ENCODE results near the gene TAF15.

Gene TAF15

DNA sequence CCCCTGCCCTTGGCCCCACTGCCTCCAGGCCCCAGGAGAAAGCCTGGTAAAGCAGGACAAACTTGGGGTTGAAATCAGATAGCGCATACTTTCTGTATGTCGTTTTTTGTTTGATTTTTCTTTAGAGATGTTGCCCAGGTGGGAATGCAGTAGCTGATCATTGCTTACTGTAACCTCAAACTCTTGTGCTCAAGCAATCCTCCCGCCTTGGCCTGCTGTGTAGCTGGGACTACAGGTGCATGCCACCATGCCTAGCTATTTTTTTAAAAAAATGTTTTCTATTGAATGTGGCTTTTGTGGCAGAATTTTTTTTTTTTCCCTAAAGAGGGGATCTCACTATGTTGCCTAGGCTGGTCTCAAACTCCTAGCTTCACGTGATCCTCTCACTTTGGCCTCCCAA is 82.0 kb downstream of the TAF15 start:
- Histone ChIP-seq H3K4me3 (ENCODE audit: low read length) (no peak overlapping the region), H3K79me2 (ENCODE audit: control insufficient read depth, low read length) (no peaks in the 10 kb centered on the region), H3K4me1 (ENCODE audit: control insufficient read depth, low read length) (no peaks in the 10 kb centered on the region), H3K27me3 (ENCODE audit: control insufficient read depth, low read length) (no peaks in the 10 kb centered on the region), H3K4me2 (ENCODE audit: low read length) (no peak overlapping the region), H3K9me3 (ENCODE audit: control insufficient read depth, insufficient read depth, low read length) (no peaks in the 10 kb centered on the region), H3K36me3 (ENCODE audit: control insufficient read depth, low read length) (no peaks in the 10 kb centered on the region), H3K9me2 (replicated peaks; ENCODE audit: control insufficient read depth, low read length) (no peaks in the 10 kb centered on the region), H3K27ac (ENCODE audit: low read depth, low read length) (no peak overlapping the region), H4K20me1 (ENCODE audit: control insufficient read depth, insufficient read depth, low read depth, low read length) (peaks cover 2% of the 10 kb centered on the region; the same call in 1 of the 2 replicates), H3F3A (ENCODE audit: control insufficient read depth, insufficient read depth) (no peaks in the 10 kb centered on the region)
- no peak for TF ChIP-seq EZH2phosphoT487 (IDR thresholded peaks at IDR 0.05; ENCODE audit: borderline replicate concordance, low read length)
- TF ChIP-seq, protein P1, sequence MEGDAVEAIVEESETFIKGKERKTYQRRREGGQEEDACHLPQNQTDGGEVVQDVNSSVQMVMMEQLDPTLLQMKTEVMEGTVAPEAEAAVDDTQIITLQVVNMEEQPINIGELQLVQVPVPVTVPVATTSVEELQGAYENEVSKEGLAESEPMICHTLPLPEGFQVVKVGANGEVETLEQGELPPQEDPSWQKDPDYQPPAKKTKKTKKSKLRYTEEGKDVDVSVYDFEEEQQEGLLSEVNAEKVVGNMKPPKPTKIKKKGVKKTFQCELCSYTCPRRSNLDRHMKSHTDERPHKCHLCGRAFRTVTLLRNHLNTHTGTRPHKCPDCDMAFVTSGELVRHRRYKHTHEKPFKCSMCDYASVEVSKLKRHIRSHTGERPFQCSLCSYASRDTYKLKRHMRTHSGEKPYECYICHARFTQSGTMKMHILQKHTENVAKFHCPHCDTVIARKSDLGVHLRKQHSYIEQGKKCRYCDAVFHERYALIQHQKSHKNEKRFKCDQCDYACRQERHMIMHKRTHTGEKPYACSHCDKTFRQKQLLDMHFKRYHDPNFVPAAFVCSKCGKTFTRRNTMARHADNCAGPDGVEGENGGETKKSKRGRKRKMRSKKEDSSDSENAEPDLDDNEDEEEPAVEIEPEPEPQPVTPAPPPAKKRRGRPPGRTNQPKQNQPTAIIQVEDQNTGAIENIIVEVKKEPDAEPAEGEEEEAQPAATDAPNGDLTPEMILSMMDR (IDR thresholded peaks at IDR 0.05; ENCODE audit: low read depth, low read length, poor library complexity, severe bottlenecking): no peak

- H3K36me3 ChIP-seq (ENCODE audit: control insufficient read depth, low read length): no peaks in the 10 kb centered on the region
- no peaks in the 10 kb centered on the region for H3K9me3 ChIP-seq (ENCODE audit: control insufficient read depth, insufficient read depth, low read length)
- no peak overlapping the region for H3K4me3 ChIP-seq (ENCODE audit: low read length)
- H3K9me2 ChIP-seq (replicated peaks; ENCODE audit: control insufficient read depth, low read length): no peaks in the 10 kb centered on the region
- H3K27ac ChIP-seq (ENCODE audit: low read depth, low read length): no peak overlapping the region
- peaks cover 2% of the 10 kb centered on the region; the same call in 1 of the 2 replicates for H4K20me1 ChIP-seq (ENCODE audit: control insufficient read depth, insufficient read depth, low read depth, low read length)
- no peaks in the 10 kb centered on the region for H3K4me1 ChIP-seq (ENCODE audit: control insufficient read depth, low read length)
- no peaks in the 10 kb centered on the region for H3F3A ChIP-seq (ENCODE audit: control insufficient read depth, insufficient read depth)
- no peaks in the 10 kb centered on the region for H3K27me3 ChIP-seq (ENCODE audit: control insufficient read depth, low read length)
- TF ChIP-seq, protein P1 (IDR thresholded peaks at IDR 0.05; ENCODE audit: low read depth, low read length, poor library complexity, severe bottlenecking): no peak
- no peak for TF ChIP-seq EZH2phosphoT487 (IDR thresholded peaks at IDR 0.05; ENCODE audit: borderline replicate concordance, low read length)
- no peak overlapping the region for H3K4me2 ChIP-seq (ENCODE audit: low read length)
- no peaks in the 10 kb centered on the region for H3K79me2 ChIP-seq (ENCODE audit: control insufficient read depth, low read length)
These were observed 83.1 kb downstream of the TAF15 start for GRCh38 chr17:35892091-35893035.

DNA sequence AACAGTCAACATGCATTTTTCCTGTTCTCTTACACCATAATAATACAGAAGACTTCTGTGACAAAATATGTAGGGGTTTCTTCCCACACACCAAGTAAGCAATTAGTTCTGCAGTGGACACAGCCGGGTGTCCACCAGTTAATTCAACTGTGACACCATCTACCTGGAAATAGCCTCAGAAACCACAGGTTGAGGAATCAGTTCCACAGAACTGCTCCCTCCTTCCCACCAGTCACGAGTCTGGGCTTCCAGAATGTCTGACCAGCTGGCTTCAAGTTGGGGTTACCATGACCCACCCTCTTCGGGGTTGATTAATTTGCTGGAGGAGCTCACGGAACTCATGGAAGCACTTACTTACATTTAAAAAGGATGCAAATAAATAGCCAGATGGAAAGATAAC is 84.5 kb downstream of the TAF15 start:
- Histone ChIP-seq H3K4me3 (ENCODE audit: low read length) (no peak overlapping the region), H3K9me3 (ENCODE audit: control insufficient read depth, insufficient read depth, low read length) (no peaks in the 10 kb centered on the region), H3F3A (ENCODE audit: control insufficient read depth, insufficient read depth) (no peaks in the 10 kb centered on the region), H4K20me1 (ENCODE audit: control insufficient read depth, insufficient read depth, low read depth, low read length) (peaks cover 2% of the 10 kb centered on the region; the same call in 1 of the 2 replicates), H3K27me3 (ENCODE audit: control insufficient read depth, low read length) (no peaks in the 10 kb centered on the region), H3K9me2 (replicated peaks; ENCODE audit: control insufficient read depth, low read length) (no peaks in the 10 kb centered on the region), H3K27ac (ENCODE audit: low read depth, low read length) (no peak overlapping the region), H3K36me3 (ENCODE audit: control insufficient read depth, low read length) (no peaks in the 10 kb centered on the region), H3K79me2 (ENCODE audit: control insufficient read depth, low read length) (no peaks in the 10 kb centered on the region), H3K4me2 (ENCODE audit: low read length) (no peak overlapping the region), H3K4me1 (ENCODE audit: control insufficient read depth, low read length) (no peaks in the 10 kb centered on the region)
- no peak for TF ChIP-seq EZH2phosphoT487 (IDR thresholded peaks at IDR 0.05; ENCODE audit: borderline replicate concordance, low read length)
- TF ChIP-seq, protein P1 (IDR thresholded peaks at IDR 0.05; ENCODE audit: low read depth, low read length, poor library complexity, severe bottlenecking): no peak
